Right atrium auricular region (tissue), 2 donors: ENCODE measurements around the gene PTPRS. TPM values are rescaled to one million over a fixed set of nuclear protein-coding genes. Genes with fewer than 3 reads are reported as not detected.
A peak's percentile ranks its signal among the peaks of the same experiment; 100 is the strongest.

Experiments used
- DNase-seq: peaks from one replicate; pipeline ENCODE4 v3.0.0-alpha.2; 2019; ENCODE audit warnings: low spot score
- H3K27ac ChIP-seq, 2 donors: fragments of 200-600 bp; sonication (generic); 1 replicate in 1 of 2; 2 replicates in 1 of 2; pipeline ENCODE4 v1.5.1; 2016 to 2019
- H3K27me3 ChIP-seq, 2 donors: fragments of 200-600 bp; sonication (generic); one replicate each; pipeline versions ENCODE4 v1.5.1 to v1.6.0; 2017 to 2019
- H3K36me3 ChIP-seq: fragments of 200-600 bp; sonication (generic); one replicate; pipeline ENCODE4 v1.5.1; 2016
- H3K4me1 ChIP-seq, 2 donors: fragments of 200-600 bp; sonication (generic); one replicate each; pipeline versions ENCODE4 v1.5.1 to v1.6.0; 2017 to 2019
- H3K4me3 ChIP-seq, 2 donors: fragments of 200-600 bp; sonication (generic); 1 replicate in 1 of 2; 2 replicates in 1 of 2; pipeline ENCODE4 v1.5.1; 2017 to 2019; ENCODE audit warnings: mild to moderate bottlenecking in 1 of 2, moderate library complexity in 1 of 2
- H3K9me3 ChIP-seq, 2 donors: fragments of 200-600 bp; sonication (generic); one replicate each; pipeline ENCODE4 v1.5.1; 2019
- CTCF ChIP-seq, 2 donors: fragments of 200-600 bp; sonication (generic); IDR thresholded peaks; one replicate each; pipeline ENCODE4 v1.5.1; 2019; ENCODE audit warnings: antibody characterized with exemption in 2 of 2
- total RNA-seq, 2 donors: library from RNA; depleted of rRNA; stranded (reverse); fragments of >200 nt; gene quantifications; one replicate each; pipeline ENCODE4 v1.1.0, GENCODE V29; 2016

PTPRS gene
- total RNA-seq, 2 donors from 2014 or later: 138 to 190 TPM

- TF ChIP-seq CTCF (IDR thresholded peaks at IDR 0.05): no peak
- no peak for DNase-seq
Measured at GRCh38 chr19:5321851-5322681, 18.5 kb downstream of the PTPRS start.

GRCh38 chr19:5321066-5321642 is 19.5 kb downstream of the PTPRS start:
- no peak for TF ChIP-seq CTCF (IDR thresholded peaks at IDR 0.05)
- no peak for DNase-seq
- no peaks in the 10 kb centered on the region for H3K27me3 ChIP-seq
- peaks cover 0 to 9% of the 10 kb centered on the region in 2 donors for H3K9me3 ChIP-seq
- H3K4me1 ChIP-seq: peaks cover 0 to 9% of the 10 kb centered on the region in 2 donors
- no peaks in the 10 kb centered on the region for H3K36me3 ChIP-seq
- H3K27ac ChIP-seq: no peak overlapping the region
- no peak overlapping the region for H3K4me3 ChIP-seq

More at GRCh38 chr19:5321851-5322681, 18.5 kb downstream of the PTPRS start:
- Histone ChIP-seq H3K27me3 (no peaks in the 10 kb centered on the region), H3K9me3 (peaks cover 0 to 9% of the 10 kb centered on the region in 2 donors), H3K4me3 (no peak overlapping the region), H3K36me3 (no peaks in the 10 kb centered on the region), H3K4me1 (peaks cover 0 to 9% of the 10 kb centered on the region in 2 donors), H3K27ac (peak overlapping the region; percentile 43 to 59)

- H3K9me3 ChIP-seq: peaks cover 0 to 2% of the 10 kb centered on the region in 2 donors
- no peak overlapping the region for H3K27ac ChIP-seq
- no peak for TF ChIP-seq CTCF (IDR thresholded peaks at IDR 0.05)
- DNase-seq: no peak
- peaks cover 0 to 9% of the 10 kb centered on the region in 2 donors for H3K4me1 ChIP-seq
- no peaks in the 10 kb centered on the region for H3K27me3 ChIP-seq
- H3K4me3 ChIP-seq: no peak overlapping the region
- H3K36me3 ChIP-seq: no peaks in the 10 kb centered on the region
Measured at GRCh38 chr19:5319516-5319915, 21.1 kb downstream of the PTPRS start.

- no peaks in the 10 kb centered on the region for H3K9me3 ChIP-seq
- H3K27me3 ChIP-seq: no peaks in the 10 kb centered on the region
- H3K4me3 ChIP-seq: no peak overlapping the region
- H3K27ac ChIP-seq: no peak overlapping the region
- no peak for DNase-seq
- H3K36me3 ChIP-seq: no peaks in the 10 kb centered on the region
- H3K4me1 ChIP-seq: peaks cover 0 to 9% of the 10 kb centered on the region in 2 donors
- TF ChIP-seq CTCF (IDR thresholded peaks at IDR 0.05): no peak
Measured at GRCh38 chr19:5318306-5318705, 22.3 kb downstream of the PTPRS start.

- Histone ChIP-seq H3K27me3 (no peaks in the 10 kb centered on the region), H3K36me3 (no peaks in the 10 kb centered on the region), H3K9me3 (no peaks in the 10 kb centered on the region), H3K4me3 (no peak overlapping the region), H3K4me1 (peaks cover 0 to 8% of the 10 kb centered on the region in 2 donors), H3K27ac (no peak overlapping the region)
- no peak for TF ChIP-seq CTCF (IDR thresholded peaks at IDR 0.05)
- DNase-seq: no peak
Measured at GRCh38 chr19:5317321-5317720, 23.3 kb downstream of the PTPRS start.
